ENCODE results near the gene SPATA2. TPM values are rescaled to one million over a fixed set of nuclear protein-coding genes. Genes with fewer than 3 reads are reported as not detected.

SPATA2 gene
- total RNA-seq, 2 donors from 2014 or later, result 10.6 to 10.8 TPM

DNA sequence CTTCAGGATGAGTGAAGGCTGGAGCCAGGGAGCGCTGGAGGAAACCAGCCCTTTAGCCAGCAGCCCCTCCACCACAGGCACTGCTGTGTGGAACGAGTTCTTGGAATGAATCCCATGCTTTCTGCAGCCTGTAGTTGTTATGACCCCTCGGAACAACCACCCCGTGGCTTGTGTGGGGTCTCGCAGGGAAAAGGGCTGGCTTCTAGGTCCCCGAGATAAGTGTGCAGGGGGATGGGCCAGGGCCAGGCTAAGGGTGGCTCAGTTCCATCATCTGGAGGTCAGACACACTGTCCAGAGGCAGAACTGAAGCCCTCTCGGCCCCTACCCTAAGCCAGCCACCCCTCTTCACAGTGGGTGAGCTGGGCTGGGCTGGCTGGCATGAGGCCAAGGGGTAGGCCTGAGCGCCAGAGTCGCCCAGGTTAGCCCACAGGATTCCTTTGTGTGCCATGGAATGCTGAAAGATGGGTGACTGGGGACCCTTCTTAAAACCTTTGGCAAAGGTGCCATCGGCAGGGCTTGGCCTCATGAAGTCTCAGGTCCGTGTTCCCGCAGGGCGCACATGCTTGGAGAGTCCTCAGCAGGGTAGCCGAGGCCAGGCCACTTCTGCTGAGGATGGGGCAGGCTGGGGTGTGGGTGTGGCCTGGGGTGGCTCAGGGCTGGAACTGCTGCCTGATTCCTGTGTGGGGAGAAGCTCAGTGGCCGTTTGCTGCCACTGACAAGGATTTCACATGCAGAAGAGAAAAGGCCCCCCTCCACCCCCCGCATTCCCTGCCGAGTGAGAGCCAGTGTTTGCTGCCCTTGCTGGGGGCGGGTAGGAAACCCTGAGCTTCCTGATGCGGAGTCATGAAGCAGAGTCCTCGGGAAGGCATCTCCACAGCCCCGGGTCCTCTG lies 24.6 kb downstream of the SPATA2 start:
- no peaks in the 10 kb centered on the region for H3K27me3 Mint-ChIP-seq (ENCODE audit: low read depth)
- no peak overlapping the region for H3K27ac Mint-ChIP-seq
- no peak overlapping the region for H3K4me3 Mint-ChIP-seq
- H3K36me3 Mint-ChIP-seq (ENCODE audit: insufficient read depth in 2 of 2), result peaks cover 2 to 9% of the 10 kb centered on the region in 2 donors
- ATAC-seq (replicated peaks in 1 of 2) (no peak), DNase-seq (no peak)
- H3K4me1 Mint-ChIP-seq (ENCODE audit: low read depth), result peaks cover 62% of the 10 kb centered on the region
- peaks cover 0 to 2% of the 10 kb centered on the region in 2 donors for H3K9me3 Mint-ChIP-seq

- peaks cover 60% of the 10 kb centered on the region for H3K4me1 Mint-ChIP-seq (ENCODE audit: low read depth)
- peak overlapping the region; percentile 24 for H3K27ac Mint-ChIP-seq
- H3K9me3 Mint-ChIP-seq, result peaks cover 0 to 2% of the 10 kb centered on the region in 2 donors
- H3K4me3 Mint-ChIP-seq, result no peak overlapping the region
- no peak for DNase-seq
- no peak for ATAC-seq (replicated peaks in 1 of 2)
- H3K36me3 Mint-ChIP-seq (ENCODE audit: insufficient read depth in 2 of 2), result peaks cover 2 to 9% of the 10 kb centered on the region in 2 donors
- H3K27me3 Mint-ChIP-seq (ENCODE audit: low read depth), result no peaks in the 10 kb centered on the region
Observed at GRCh38 chr20:49889935-49890333, 25.4 kb downstream of the SPATA2 start.

DNA sequence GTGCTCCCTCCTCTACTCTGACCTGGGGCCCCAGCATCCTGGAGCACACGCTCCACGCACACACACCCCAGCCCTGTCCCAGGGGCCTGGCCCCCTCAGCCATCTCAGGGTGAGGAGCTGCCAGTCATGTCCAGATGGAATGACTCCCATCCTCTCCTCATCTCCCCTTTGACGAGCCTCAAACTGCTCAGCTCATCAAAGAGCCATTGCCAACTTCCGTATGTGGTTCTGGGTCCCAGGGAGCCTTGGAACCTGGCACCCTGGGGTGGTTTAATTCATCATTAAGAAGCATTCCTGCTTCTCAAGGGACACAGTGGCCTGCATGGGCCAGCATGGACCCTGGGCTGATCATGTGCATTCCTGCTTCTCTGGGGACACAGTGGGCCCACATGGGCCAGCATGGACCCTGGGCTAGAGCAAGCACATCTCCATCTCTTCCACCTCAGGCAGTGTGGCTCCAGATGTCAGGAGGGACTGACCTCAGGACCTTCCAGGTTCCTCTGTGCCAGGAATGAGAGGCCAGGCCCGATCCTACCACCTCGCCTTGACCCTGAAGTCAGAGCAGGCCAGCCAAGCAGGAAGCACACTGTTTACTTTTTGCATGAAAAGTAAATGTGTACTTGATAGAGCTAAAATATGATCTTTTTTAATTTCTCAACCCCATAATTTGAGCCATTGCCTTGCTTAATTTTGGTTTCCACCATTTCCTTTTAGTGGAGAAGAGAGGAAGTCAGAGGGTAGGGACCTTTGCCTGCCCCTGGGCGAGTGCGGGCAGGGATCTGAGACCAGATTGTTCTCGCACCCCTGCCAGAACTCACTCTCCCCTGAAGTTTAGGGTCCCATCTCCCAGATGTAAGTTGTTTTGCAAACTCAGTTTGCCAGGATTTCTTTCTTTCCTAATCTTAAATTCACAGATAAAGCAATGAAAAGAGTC lies 26.1 kb downstream of the SPATA2 start:
- Mint-ChIP-seq H3K36me3 (ENCODE audit: insufficient read depth in 2 of 2) (peaks cover 1 to 9% of the 10 kb centered on the region in 2 donors), H3K27ac (peak overlapping the region; percentile 24), H3K9me3 (peaks cover 0 to 1% of the 10 kb centered on the region in 2 donors), H3K4me3 (no peak overlapping the region), H3K4me1 (ENCODE audit: low read depth) (peaks cover 54% of the 10 kb centered on the region), H3K27me3 (ENCODE audit: low read depth) (no peaks in the 10 kb centered on the region)
- ATAC-seq (replicated peaks in 1 of 2), result no peak
- DNase-seq, result no peak

- peak; percentile 52 to 75 for DNase-seq
- no peaks in the 10 kb centered on the region for H3K27me3 Mint-ChIP-seq (ENCODE audit: low read depth)
- peaks cover 0 to 9% of the 10 kb centered on the region in 2 donors for H3K36me3 Mint-ChIP-seq (ENCODE audit: insufficient read depth in 2 of 2)
- H3K9me3 Mint-ChIP-seq, result no peaks in the 10 kb centered on the region
- peak; percentile 39 to 42 for ATAC-seq (replicated peaks in 1 of 2)
- peak overlapping the region; percentile 72 for H3K27ac Mint-ChIP-seq
- peaks cover 45% of the 10 kb centered on the region for H3K4me1 Mint-ChIP-seq (ENCODE audit: low read depth)
- H3K4me3 Mint-ChIP-seq, result no peak overlapping the region
Observed at GRCh38 chr20:49888212-49889000, 26.9 kb downstream of the SPATA2 start.

DNA sequence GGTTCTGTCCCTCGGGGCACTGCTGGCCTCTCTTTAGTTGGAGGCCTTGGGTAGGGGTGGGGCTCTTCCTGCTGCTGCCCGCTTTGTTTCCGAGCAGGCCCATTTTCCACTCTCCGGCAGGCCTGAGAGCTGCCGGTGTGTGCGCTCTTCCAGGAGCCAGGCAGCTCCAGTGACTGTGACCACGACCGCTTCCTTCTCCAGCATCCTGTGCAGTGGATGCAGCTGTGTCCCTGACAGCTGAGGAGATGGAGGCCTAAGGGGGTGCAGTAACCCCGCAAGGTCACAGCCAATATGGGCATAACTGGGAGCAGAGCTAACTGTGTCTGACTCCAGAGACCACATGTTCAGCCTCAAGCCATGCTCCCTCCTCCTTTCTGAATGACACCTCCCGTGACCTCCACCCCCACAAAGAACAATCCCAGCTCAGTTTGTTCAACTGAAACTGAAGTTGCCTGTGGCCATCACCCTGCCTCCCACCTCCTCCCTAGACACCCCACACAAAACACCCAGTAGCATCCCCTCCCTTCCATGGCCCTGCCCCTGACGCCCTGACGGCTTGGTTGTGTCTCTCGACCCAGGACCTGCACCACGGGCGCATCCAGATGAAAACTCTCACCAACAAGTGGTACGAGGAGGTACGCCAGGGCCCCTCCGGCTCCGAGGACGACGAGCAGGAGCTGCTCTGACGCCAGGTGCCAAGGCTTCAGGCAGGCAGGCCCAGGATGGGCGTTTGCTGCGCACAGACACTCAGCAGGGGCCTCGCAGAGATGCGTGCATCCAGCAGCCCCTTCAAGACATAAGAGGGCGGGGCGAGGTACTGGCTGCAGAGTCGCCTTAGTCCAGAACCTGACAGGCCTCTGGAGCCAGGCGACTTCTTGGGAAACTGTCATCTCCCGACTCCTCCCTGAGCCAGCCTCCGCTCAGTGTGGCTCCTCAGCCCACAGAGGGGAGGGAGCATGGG lies 27.8 kb downstream of the SPATA2 start:
- Mint-ChIP-seq H3K4me1 (ENCODE audit: low read depth) (peaks cover 36% of the 10 kb centered on the region), H3K36me3 (ENCODE audit: insufficient read depth in 2 of 2) (peaks cover 0 to 9% of the 10 kb centered on the region in 2 donors)
- ATAC-seq (replicated peaks in 1 of 2), result peak in 1 of 2 donors; percentile 13

GRCh38 chr20:49886571-49887213 lies 28.6 kb downstream of the SPATA2 start:
- no peak overlapping the region for H3K27ac Mint-ChIP-seq
- H3K4me3 Mint-ChIP-seq, result no peak overlapping the region
- peaks cover 0 to 11% of the 10 kb centered on the region in 2 donors for H3K36me3 Mint-ChIP-seq (ENCODE audit: insufficient read depth in 2 of 2)
- no peaks in the 10 kb centered on the region for H3K9me3 Mint-ChIP-seq
- ATAC-seq (replicated peaks in 1 of 2) (no peak), DNase-seq (no peak)
- peaks cover 28% of the 10 kb centered on the region for H3K4me1 Mint-ChIP-seq (ENCODE audit: low read depth)
- no peaks in the 10 kb centered on the region for H3K27me3 Mint-ChIP-seq (ENCODE audit: low read depth)

More for the DNA sequence above, 27.8 kb downstream of the SPATA2 start:
- no peaks in the 10 kb centered on the region for H3K27me3 Mint-ChIP-seq (ENCODE audit: low read depth)
- H3K9me3 Mint-ChIP-seq, result no peaks in the 10 kb centered on the region
- no peak overlapping the region for H3K4me3 Mint-ChIP-seq
- no peak for DNase-seq
- no peak overlapping the region for H3K27ac Mint-ChIP-seq

GRCh38 chr20:49885558-49886332 lies 29.6 kb downstream of the SPATA2 start:
- peak overlapping the region; percentile 40 for H3K27ac Mint-ChIP-seq
- H3K9me3 Mint-ChIP-seq, result no peaks in the 10 kb centered on the region
- no peak overlapping the region for H3K4me3 Mint-ChIP-seq
- H3K4me1 Mint-ChIP-seq (ENCODE audit: low read depth), result peaks cover 24% of the 10 kb centered on the region
- ATAC-seq (replicated peaks in 1 of 2) (no peak), DNase-seq (no peak)
- peaks cover 0 to 11% of the 10 kb centered on the region in 2 donors for H3K36me3 Mint-ChIP-seq (ENCODE audit: insufficient read depth in 2 of 2)
- no peaks in the 10 kb centered on the region for H3K27me3 Mint-ChIP-seq (ENCODE audit: low read depth)

DNA sequence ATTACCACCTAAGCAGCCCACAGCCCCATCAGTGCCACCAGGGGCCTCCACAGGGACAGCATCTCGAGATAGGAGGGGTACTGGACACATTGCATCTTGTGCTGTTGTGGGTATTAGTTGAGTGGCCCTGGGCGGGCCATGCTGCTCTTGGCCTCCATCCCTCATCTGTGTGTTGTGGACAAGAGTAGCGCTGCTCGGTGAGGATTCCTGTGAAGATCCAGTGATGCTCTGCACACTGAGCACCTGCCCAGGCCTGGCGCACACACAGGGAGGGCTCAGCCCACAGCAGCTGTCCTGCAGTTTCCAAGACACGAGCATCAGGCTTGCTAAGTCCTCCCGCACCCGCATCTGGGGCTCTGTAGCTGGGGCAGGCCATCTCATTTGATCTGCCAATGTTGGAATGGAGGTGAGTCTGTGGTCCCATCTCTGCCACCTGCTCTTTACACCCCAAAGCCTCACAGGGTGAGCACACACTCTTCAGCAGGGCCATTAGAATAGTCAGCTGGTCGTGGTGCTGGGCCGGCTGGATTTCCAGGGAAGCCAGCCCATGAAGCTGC lies 32.0 kb downstream of the SPATA2 start:
- Mint-ChIP-seq H3K4me1 (ENCODE audit: low read depth) (peaks cover 15% of the 10 kb centered on the region), H3K27ac (no peak overlapping the region), H3K9me3 (no peaks in the 10 kb centered on the region), H3K4me3 (no peak overlapping the region), H3K36me3 (ENCODE audit: insufficient read depth in 2 of 2) (peaks cover 0 to 7% of the 10 kb centered on the region in 2 donors), H3K27me3 (ENCODE audit: low read depth) (no peaks in the 10 kb centered on the region)
- DNase-seq (no peak), ATAC-seq (replicated peaks in 1 of 2) (no peak)

- H3K4me1 Mint-ChIP-seq (ENCODE audit: low read depth), result peaks cover 9% of the 10 kb centered on the region
- H3K9me3 Mint-ChIP-seq, result no peaks in the 10 kb centered on the region
- H3K4me3 Mint-ChIP-seq, result no peak overlapping the region
- DNase-seq, result no peak
- H3K27ac Mint-ChIP-seq, result no peak overlapping the region
- peaks cover 0 to 6% of the 10 kb centered on the region in 2 donors for H3K36me3 Mint-ChIP-seq (ENCODE audit: insufficient read depth in 2 of 2)
- no peaks in the 10 kb centered on the region for H3K27me3 Mint-ChIP-seq (ENCODE audit: low read depth)
- no peak for ATAC-seq (replicated peaks in 1 of 2)
Observed at GRCh38 chr20:49882171-49882970, 33.0 kb downstream of the SPATA2 start.

All from activated T-cell treated with anti-CD3 and anti-CD28 coated beads, Interleukin-2, amount 50 U/mL, for 72 hours (primary cell).